Hematopoietic multipotent progenitor cell treated with erythropoietin and hydrocortisone succinate and interleukin-3 and kit ligand, for 8 days (in vitro differentiated cells): Measurements from ENCODE around the gene DYRK1A.

ENCODE experiments used
- DNase-seq: peaks from one replicate; pipeline ENCODE4 v3.0.0-alpha.2; 2015

Gene DYRK1A

GRCh38 chr21:37452227-37452626, 85.7 kb downstream of the DYRK1A start:
- DNase-seq: no peak

- DNase-seq: no peak
These were observed 86.8 kb downstream of the DYRK1A start for GRCh38 chr21:37453350-37453749.

- no peak for DNase-seq
These were observed 88.4 kb downstream of the DYRK1A start for GRCh38 chr21:37454869-37455503.

- peak; percentile 91 for DNase-seq
These were observed 88.9 kb downstream of the DYRK1A start for GRCh38 chr21:37455504-37455911.

- no peak for DNase-seq
These were observed 92.2 kb downstream of the DYRK1A start for GRCh38 chr21:37458669-37459276.

GRCh38 chr21:37459575-37459974, 93.0 kb downstream of the DYRK1A start:
- no peak for DNase-seq

GRCh38 chr21:37460196-37460595, 93.6 kb downstream of the DYRK1A start:
- DNase-seq: no peak

- DNase-seq: no peak
These were observed 94.9 kb downstream of the DYRK1A start for GRCh38 chr21:37461479-37461878.

- DNase-seq: no peak
These were observed 95.7 kb downstream of the DYRK1A start for GRCh38 chr21:37462087-37462861.

GRCh38 chr21:37463083-37463801, 96.7 kb downstream of the DYRK1A start:
- peak; percentile 80 for DNase-seq

- no peak for DNase-seq
These were observed 100.5 kb downstream of the DYRK1A start for GRCh38 chr21:37467082-37467481.

GRCh38 chr21:37468909-37469308, 102.3 kb downstream of the DYRK1A start:
- DNase-seq: no peak

GRCh38 chr21:37469441-37469840, 102.9 kb downstream of the DYRK1A start:
- DNase-seq: no peak

GRCh38 chr21:37472581-37472980, 106.0 kb downstream of the DYRK1A start:
- no peak for DNase-seq

- DNase-seq: no peak
These were observed 106.9 kb downstream of the DYRK1A start for GRCh38 chr21:37473491-37473890.

- DNase-seq: no peak
These were observed 107.8 kb downstream of the DYRK1A start for GRCh38 chr21:37474342-37474741.

GRCh38 chr21:37475186-37475868, 108.8 kb downstream of the DYRK1A start:
- no peak for DNase-seq

- no peak for DNase-seq
These were observed 112.2 kb downstream of the DYRK1A start for GRCh38 chr21:37478794-37479193.

GRCh38 chr21:37483776-37484175, 117.2 kb downstream of the DYRK1A start:
- no peak for DNase-seq

GRCh38 chr21:37484535-37485474, 118.2 kb downstream of the DYRK1A start:
- no peak for DNase-seq

- no peak for DNase-seq
These were observed 123.0 kb downstream of the DYRK1A start for GRCh38 chr21:37489553-37489952.

- no peak for DNase-seq
These were observed 123.5 kb downstream of the DYRK1A start for GRCh38 chr21:37490084-37490483.
